A549 (cell line): ENCODE measurements around the gene POMT2.

Experiments used
- CEBPB ChIP-seq, 2 experiments: fragments of >200 bp in 1 of 2; sonication (Bioruptor Twin) in 1 of 2; formaldehyde crosslinking in 1 of 2; IDR thresholded peaks; 2 replicates each; pipeline ENCODE4 v1.6.1; 2012 to 2016
- CHD2 ChIP-seq: fragments of 150-350 bp; IDR thresholded peaks from 2 replicates; pipeline ENCODE4 v1.6.1; 2014; ENCODE audit warnings: low read length; ENCODE audit not compliant: partially characterized antibody
- HOXA7 ChIP-seq: fragments of 250-450 bp; sonication (Bioruptor Pico); IDR thresholded peaks from 2 replicates; pipeline ENCODE4 v1.5.0; 2020; ENCODE audit warnings: mild to moderate bottlenecking, moderate library complexity
- MYC ChIP-seq: IDR thresholded peaks from 2 replicates; pipeline ENCODE4 v1.6.1; 2012; ENCODE audit warnings: mild to moderate bottlenecking, inconsistent platforms, low read length, improper control_type of control experiment, borderline replicate concordance
- RFX5 ChIP-seq: fragments of 450-650 bp; IDR thresholded peaks from 2 replicates; pipeline ENCODE4 v1.7.1; 2014; ENCODE audit warnings: antibody characterized with exemption, mild to moderate bottlenecking, moderate library complexity
- TFCP2L1 ChIP-seq: fragments of 250-450 bp; sonication (Bioruptor Pico); IDR thresholded peaks from 2 replicates; pipeline ENCODE4 v1.5.0; 2021; ENCODE audit warnings: mild to moderate bottlenecking
- TF ChIP-seq, protein P1 (sequence below): IDR thresholded peaks from 2 replicates; pipeline ENCODE4 v1.6.1; 2012
- TF ChIP-seq, protein P2 (sequence below): fragments of 200-600 bp; sonication (generic); IDR thresholded peaks from 2 replicates; pipeline ENCODE4 v1.6.1; 2016; ENCODE audit warnings: antibody characterized with exemption, mild to moderate bottlenecking, moderate library complexity
- TF ChIP-seq, protein P3 (sequence below): fragments of >200 bp; sonication (Bioruptor Twin); formaldehyde crosslinking; IDR thresholded peaks from 3 replicates; pipeline ENCODE4 v1.5.1; 2016

DNA sequence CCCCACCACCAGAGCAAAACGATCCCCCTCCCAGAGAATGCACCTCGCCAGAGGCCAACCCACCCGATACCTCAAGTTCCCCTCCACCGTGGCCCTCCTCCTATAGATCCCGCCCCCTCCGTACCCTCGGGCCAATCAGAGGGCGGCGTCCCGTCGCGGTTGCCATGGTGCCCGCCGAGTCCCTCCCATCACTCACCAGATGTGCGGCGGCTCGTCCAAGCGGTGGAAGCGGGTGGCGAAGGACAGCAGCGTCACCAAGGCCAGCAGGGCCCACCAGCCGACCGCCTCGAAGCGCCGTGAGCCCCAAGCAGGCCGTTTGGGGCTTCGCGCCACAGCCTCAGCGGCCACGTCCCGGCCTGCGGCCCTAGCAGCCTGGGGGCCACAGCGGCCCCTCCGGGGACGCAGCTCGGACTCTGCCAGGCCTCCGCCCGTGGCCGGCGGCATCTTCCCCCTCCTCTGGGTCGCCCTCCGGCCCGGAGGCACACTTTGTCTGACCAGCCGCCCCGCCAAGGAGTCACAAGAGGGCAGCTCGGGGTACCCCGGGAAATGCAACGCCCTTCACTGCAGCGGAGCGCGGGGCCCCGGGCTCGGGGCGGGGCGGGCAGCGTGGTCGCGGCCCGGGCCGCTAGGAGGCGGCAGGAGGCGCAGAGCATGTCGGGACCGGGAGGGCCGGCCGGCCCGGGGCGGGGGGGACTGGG, at the start of gene POMT2:
- TF ChIP-seq HOXA7 (CRISPR knock-in tag) (no peak), RFX5 (no peak), CHD2 (no peak), MYC (peak; percentile 77; the same call in 1 of the 2 replicates), TFCP2L1 (CRISPR knock-in tag) (no peak), CEBPB (IDR thresholded peaks at IDR 0.05) (no peak)
- TF ChIP-seq, protein P1, sequence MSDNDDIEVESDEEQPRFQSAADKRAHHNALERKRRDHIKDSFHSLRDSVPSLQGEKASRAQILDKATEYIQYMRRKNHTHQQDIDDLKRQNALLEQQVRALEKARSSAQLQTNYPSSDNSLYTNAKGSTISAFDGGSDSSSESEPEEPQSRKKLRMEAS, result peak; percentile 68
- TF ChIP-seq, protein P2, sequence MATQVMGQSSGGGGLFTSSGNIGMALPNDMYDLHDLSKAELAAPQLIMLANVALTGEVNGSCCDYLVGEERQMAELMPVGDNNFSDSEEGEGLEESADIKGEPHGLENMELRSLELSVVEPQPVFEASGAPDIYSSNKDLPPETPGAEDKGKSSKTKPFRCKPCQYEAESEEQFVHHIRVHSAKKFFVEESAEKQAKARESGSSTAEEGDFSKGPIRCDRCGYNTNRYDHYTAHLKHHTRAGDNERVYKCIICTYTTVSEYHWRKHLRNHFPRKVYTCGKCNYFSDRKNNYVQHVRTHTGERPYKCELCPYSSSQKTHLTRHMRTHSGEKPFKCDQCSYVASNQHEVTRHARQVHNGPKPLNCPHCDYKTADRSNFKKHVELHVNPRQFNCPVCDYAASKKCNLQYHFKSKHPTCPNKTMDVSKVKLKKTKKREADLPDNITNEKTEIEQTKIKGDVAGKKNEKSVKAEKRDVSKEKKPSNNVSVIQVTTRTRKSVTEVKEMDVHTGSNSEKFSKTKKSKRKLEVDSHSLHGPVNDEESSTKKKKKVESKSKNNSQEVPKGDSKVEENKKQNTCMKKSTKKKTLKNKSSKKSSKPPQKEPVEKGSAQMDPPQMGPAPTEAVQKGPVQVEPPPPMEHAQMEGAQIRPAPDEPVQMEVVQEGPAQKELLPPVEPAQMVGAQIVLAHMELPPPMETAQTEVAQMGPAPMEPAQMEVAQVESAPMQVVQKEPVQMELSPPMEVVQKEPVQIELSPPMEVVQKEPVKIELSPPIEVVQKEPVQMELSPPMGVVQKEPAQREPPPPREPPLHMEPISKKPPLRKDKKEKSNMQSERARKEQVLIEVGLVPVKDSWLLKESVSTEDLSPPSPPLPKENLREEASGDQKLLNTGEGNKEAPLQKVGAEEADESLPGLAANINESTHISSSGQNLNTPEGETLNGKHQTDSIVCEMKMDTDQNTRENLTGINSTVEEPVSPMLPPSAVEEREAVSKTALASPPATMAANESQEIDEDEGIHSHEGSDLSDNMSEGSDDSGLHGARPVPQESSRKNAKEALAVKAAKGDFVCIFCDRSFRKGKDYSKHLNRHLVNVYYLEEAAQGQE, result no peak
- TF ChIP-seq, protein P3, sequence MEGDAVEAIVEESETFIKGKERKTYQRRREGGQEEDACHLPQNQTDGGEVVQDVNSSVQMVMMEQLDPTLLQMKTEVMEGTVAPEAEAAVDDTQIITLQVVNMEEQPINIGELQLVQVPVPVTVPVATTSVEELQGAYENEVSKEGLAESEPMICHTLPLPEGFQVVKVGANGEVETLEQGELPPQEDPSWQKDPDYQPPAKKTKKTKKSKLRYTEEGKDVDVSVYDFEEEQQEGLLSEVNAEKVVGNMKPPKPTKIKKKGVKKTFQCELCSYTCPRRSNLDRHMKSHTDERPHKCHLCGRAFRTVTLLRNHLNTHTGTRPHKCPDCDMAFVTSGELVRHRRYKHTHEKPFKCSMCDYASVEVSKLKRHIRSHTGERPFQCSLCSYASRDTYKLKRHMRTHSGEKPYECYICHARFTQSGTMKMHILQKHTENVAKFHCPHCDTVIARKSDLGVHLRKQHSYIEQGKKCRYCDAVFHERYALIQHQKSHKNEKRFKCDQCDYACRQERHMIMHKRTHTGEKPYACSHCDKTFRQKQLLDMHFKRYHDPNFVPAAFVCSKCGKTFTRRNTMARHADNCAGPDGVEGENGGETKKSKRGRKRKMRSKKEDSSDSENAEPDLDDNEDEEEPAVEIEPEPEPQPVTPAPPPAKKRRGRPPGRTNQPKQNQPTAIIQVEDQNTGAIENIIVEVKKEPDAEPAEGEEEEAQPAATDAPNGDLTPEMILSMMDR, result peak; percentile 30; the same call in 2 of the 3 replicates
